Heart right ventricle (tissue), 16 donors: ENCODE measurements around the gene NEK10. TPM values are rescaled to one million over a fixed set of nuclear protein-coding genes. Genes with fewer than 3 reads are reported as not detected.
A peak's percentile ranks its signal among the peaks of the same experiment; 100 is the strongest.

ENCODE experiments used
- ATAC-seq, 8 donors: fragments of 200-7000 bp; cut with Tn5 transposase; one replicate each; pipeline ENCODE4 v1.9.1; 2020; ENCODE audit warnings: mild to moderate bottlenecking in 8 of 8, moderate library complexity in 8 of 8, moderate number of reproducible peaks in 1 of 8
- DNase-seq, 2 donors: peaks; one replicate each; pipeline ENCODE4 v3.0.0-alpha.2; 2020
- H3K27ac ChIP-seq, 10 donors: fragments of 200-600 bp; sonication (generic) in 2 of 10; one replicate each; pipeline versions ENCODE4 v1.5.0 to v1.8.0; 2020 to 2022; ENCODE audit warnings: mild to moderate bottlenecking in 3 of 10
- H3K27me3 ChIP-seq, 7 donors: fragments of 200-600 bp; one replicate each; pipeline ENCODE4 v1.8.0; 2021 to 2022; ENCODE audit warnings: mild to moderate bottlenecking in 2 of 7
- H3K36me3 ChIP-seq, 9 donors: fragments of 200-600 bp; sonication (generic) in 1 of 9; one replicate each; pipeline versions ENCODE4 v1.5.0 to v1.8.0; 2020 to 2022; ENCODE audit warnings: mild to moderate bottlenecking in 2 of 9
- H3K4me1 ChIP-seq, 9 donors: fragments of 200-600 bp; sonication (generic) in 1 of 9; one replicate each; pipeline versions ENCODE4 v1.5.0 to v1.8.0; 2020 to 2022; ENCODE audit warnings: mild to moderate bottlenecking in 4 of 9
- H3K4me3 ChIP-seq, 10 donors: fragments of 200-600 bp; sonication (generic) in 2 of 10; one replicate each; pipeline versions ENCODE4 v1.5.0 to v1.8.0; 2020 to 2022; ENCODE audit warnings: mild to moderate bottlenecking in 7 of 10, moderate library complexity in 2 of 10
- H3K9me3 ChIP-seq, 11 donors: fragments of 200-600 bp in 10 of 11; sonication (generic) in 2 of 11; one replicate each; pipeline versions ENCODE4 v1.5.0 to v1.8.0; 2013 to 2022; ENCODE audit warnings: mild to moderate bottlenecking in 2 of 11, control low read depth in 1 of 11, moderate library complexity in 1 of 11
- CTCF ChIP-seq, 9 donors: fragments of 200-600 bp; sonication (generic) in 2 of 9; IDR thresholded peaks; one replicate each; pipeline versions ENCODE4 v1.5.0 to v1.8.0; 2021 to 2022; ENCODE audit warnings: antibody characterized with exemption in 9 of 9, mild to moderate bottlenecking in 5 of 9, moderate library complexity in 1 of 9
- WGBS, 2 donors: extraction: QIAGEN DNeasy Blood & Tissue Kit; methylation state at CpG; one replicate each; pipeline ENCODE4 v1.1.7; 2013; ENCODE audit warnings: inconsistent platforms in 1 of 2; 5-methylcytosine and 5-hydroxymethylcytosine counted together
- intact Hi-C, 10 donors: fragments of 100-400 bp; cut with DNase I; formaldehyde crosslinking; loops; one replicate each; pipeline versions ENCODE4 v1.11.1 to v1.14.2; 2022
- polyA plus RNA-seq, 2 donors: library from polyadenylated mRNA; stranded (reverse); fragments of 200-250 nt; gene quantifications; one replicate each; pipeline ENCODE4 v1.2.3, GENCODE V29; 2013
- total RNA-seq, 10 donors: library from RNA; stranded (reverse); fragmentation: NEBNext Ultra II Directional in 3 of 10; extraction: Animal tissue kit (Norgen Biotek cat#: 25700) in 3 of 10; gene quantifications; one replicate each; pipeline versions ENCODE4 v1.2.1 to v1.2.4, GENCODE V29; 2021 to 2023
- donor health status: Arrhythmogenic right ventricular cardiomyopathy.
- donor health status: ischemic (EF 13 %, LVEDD 7.1; RV severe dilation, severe dysfunction).
- donor health status: healthy with polysubstance abuse.
- donor health status: DM: no; HTN: yes; CAD: no.
- donor health status: DM: no; HTN: no; CAD: no.
- donor health status: ischemic (EF 25% LVEDD 6.9; RV normal size, moderate dysfunction).
- donor health status: ischemic (EF 25% LVEDD 5.7; RV mildly dilated, moderate dysfunction).
- donor health status: healthy.
- donor health status: DM: yes; HTN: yes; CAD: no.
- donor health status: Ischemic cardiomyopathy.
- donor health status: ischemic (EF 35%, LVEDD 5.7; RV mildly dilated, moderate dysfunction).
- donor health status: nonischemic (EF 11% LVEDD 7.7; RV severe dilation, severe dysfunction).
- donor health status: DM: yes; HTN: yes; CAD: no.
- donor health status: PGD.
- donor health status: ischemic (EF 29% LVEDD 5.4; RV normal size, mild dysfunction).
- donor health status: nonischemic (EF 23%, LVEDD 6.1; RV moderate dilation, normal function).

NEK10 gene
- total and polyA plus RNA-seq, 12 donors = 0.36 to 17.5 (median 7.8) TPM

- Histone ChIP-seq H3K4me3 (no peak overlapping the region), H3K4me1 (peaks cover 0 to 34% (median 21%) of the 10 kb centered on the region in 9 donors), H3K27ac (no peak overlapping the region), H3K36me3 (no peaks in the 10 kb centered on the region), H3K27me3 (no peaks in the 10 kb centered on the region), H3K9me3 (no peaks in the 10 kb centered on the region)
- TF ChIP-seq CTCF (IDR thresholded peaks at IDR 0.05) = no peak
- ATAC-seq (no peak), DNase-seq (no peak)
- intact Hi-C loops = no loop called here
- WGBS, 2 donors = 37 to 40% methylated on average over 2 of the region's 2 CpGs
Observed at GRCh38 chr3:27093771-27094170, 275.4 kb downstream of the NEK10 start.

GRCh38 chr3:27090275-27091041, 278.7 kb downstream of the NEK10 start:
- no peak for TF ChIP-seq CTCF (IDR thresholded peaks at IDR 0.05)
- Histone ChIP-seq H3K27ac (peak overlapping the region in 3 of 10 donors; percentile 0 to 42 (median 4)), H3K9me3 (no peaks in the 10 kb centered on the region), H3K4me1 (peaks cover 0 to 49% (median 21%) of the 10 kb centered on the region in 9 donors), H3K27me3 (peaks cover 0 to 5% (median 0%) of the 10 kb centered on the region in 7 donors), H3K36me3 (no peaks in the 10 kb centered on the region), H3K4me3 (no peak overlapping the region)
- DNase-seq (no peak), ATAC-seq (peak in 3 of 8 donors; percentile 53 to 56 (median 55))
- 38 to 54% methylated on average over 6 of the region's 6 CpGs for WGBS, 2 donors
- intact Hi-C loops = no loop called here

- peaks cover 0 to 5% (median 0%) of the 10 kb centered on the region in 7 donors for H3K27me3 ChIP-seq
- H3K4me1 ChIP-seq = peaks cover 0 to 48% (median 21%) of the 10 kb centered on the region in 9 donors
- DNase-seq (no peak), ATAC-seq (peak in 1 of 8 donors; percentile 50)
- no peaks in the 10 kb centered on the region for H3K36me3 ChIP-seq
- TF ChIP-seq CTCF (IDR thresholded peaks at IDR 0.05) = no peak
- WGBS, 2 donors = 47 to 58% methylated on average over 1 of the region's 1 CpG
- H3K4me3 ChIP-seq = no peak overlapping the region
- H3K9me3 ChIP-seq = no peaks in the 10 kb centered on the region
- peak overlapping the region in 2 of 10 donors; percentile 0 to 42 for H3K27ac ChIP-seq
- intact Hi-C loops = no loop called here
Observed at GRCh38 chr3:27089645-27090044, 279.5 kb downstream of the NEK10 start.

GRCh38 chr3:27089068-27089467, 280.1 kb downstream of the NEK10 start:
- DNase-seq = peak in 1 of 2 donors; percentile 20
- ATAC-seq = no peak
- H3K27ac ChIP-seq = no peak overlapping the region

More at GRCh38 chr3:27089068-27089467, 280.1 kb downstream of the NEK10 start:
- WGBS, 2 donors = 44 to 50% methylated on average over 2 of the region's 2 CpGs
- H3K9me3 ChIP-seq = no peaks in the 10 kb centered on the region
- peaks cover 0 to 44% (median 21%) of the 10 kb centered on the region in 9 donors for H3K4me1 ChIP-seq
- no peak for TF ChIP-seq CTCF (IDR thresholded peaks at IDR 0.05)
- no peak overlapping the region for H3K4me3 ChIP-seq
- peaks cover 0 to 5% (median 0%) of the 10 kb centered on the region in 7 donors for H3K27me3 ChIP-seq
- intact Hi-C loops = no loop called here
- no peaks in the 10 kb centered on the region for H3K36me3 ChIP-seq
